ENCODE results near the gene TESK2.
A peak's percentile ranks its signal among the peaks of the same experiment; 100 is the strongest.

Gene TESK2

GRCh38 chr1:45403298-45403697 lies 87.7 kb downstream of the TESK2 start:
- no peak for DNase-seq (ENCODE audit: low read depth, low spot score)
- Histone ChIP-seq H3K36me3 (ENCODE audit: insufficient read depth, low read length) (no peaks in the 10 kb centered on the region), H3K4me3 (no peak overlapping the region), H3K9me3 (ENCODE audit: low read depth, low read length) (no peaks in the 10 kb centered on the region), H3K9ac (ENCODE audit: insufficient read length) (peak overlapping the region; percentile 18), H3K27ac (0 out of 2 replicates have a peak overlapping the region, but pooled peaks have one; percentile 43)
- TF ChIP-seq POLR2AphosphoS5 (IDR thresholded peaks at IDR 0.05; ENCODE audit: borderline replicate concordance, low read depth, low read length) = no peak
- no peak for TF ChIP-seq FOXP2 (optimal IDR thresholded peaks at IDR 0.05; ENCODE audit: control extremely low read depth, extremely low read length, insufficient read depth)
- TF ChIP-seq EZH2 (IDR thresholded peaks at IDR 0.05) = no peak

- H3K9me3 ChIP-seq (ENCODE audit: low read depth, low read length) = no peaks in the 10 kb centered on the region
- H3K4me3 ChIP-seq = no peak overlapping the region
- TF ChIP-seq EZH2 (IDR thresholded peaks at IDR 0.05) (no peak), POLR2AphosphoS5 (IDR thresholded peaks at IDR 0.05; ENCODE audit: borderline replicate concordance, low read depth, low read length) (no peak), FOXP2 (optimal IDR thresholded peaks at IDR 0.05; ENCODE audit: control extremely low read depth, extremely low read length, insufficient read depth) (no peak)
- no peak for DNase-seq (ENCODE audit: low read depth, low spot score)
- no peak overlapping the region for H3K9ac ChIP-seq (ENCODE audit: insufficient read length)
- H3K36me3 ChIP-seq (ENCODE audit: insufficient read depth, low read length) = no peaks in the 10 kb centered on the region
- H3K27ac ChIP-seq = no peak overlapping the region
Measured at GRCh38 chr1:45401524-45401923, 89.4 kb downstream of the TESK2 start.

- Histone ChIP-seq H3K27ac (no peak overlapping the region), H3K4me3 (no peak overlapping the region), H3K9me3 (ENCODE audit: low read depth, low read length) (no peaks in the 10 kb centered on the region), H3K9ac (ENCODE audit: insufficient read length) (no peak overlapping the region), H3K36me3 (ENCODE audit: insufficient read depth, low read length) (no peaks in the 10 kb centered on the region)
- no peak for DNase-seq (ENCODE audit: low read depth, low spot score)
- TF ChIP-seq POLR2AphosphoS5 (IDR thresholded peaks at IDR 0.05; ENCODE audit: borderline replicate concordance, low read depth, low read length) (no peak), EZH2 (IDR thresholded peaks at IDR 0.05) (no peak), FOXP2 (optimal IDR thresholded peaks at IDR 0.05; ENCODE audit: control extremely low read depth, extremely low read length, insufficient read depth) (no peak)
Measured at GRCh38 chr1:45400049-45400448, 90.9 kb downstream of the TESK2 start.

- TF ChIP-seq FOXP2 (optimal IDR thresholded peaks at IDR 0.05; ENCODE audit: control extremely low read depth, extremely low read length, insufficient read depth) (no peak), EZH2 (IDR thresholded peaks at IDR 0.05) (no peak)
- no peak for DNase-seq (ENCODE audit: low read depth, low spot score)
Measured at GRCh38 chr1:45397285-45397684, 93.7 kb downstream of the TESK2 start.

GRCh38 chr1:45395582-45395981 lies 95.4 kb downstream of the TESK2 start:
- H3K36me3 ChIP-seq (ENCODE audit: insufficient read depth, low read length) = no peaks in the 10 kb centered on the region
- H3K27ac ChIP-seq = no peak overlapping the region
- no peak for DNase-seq (ENCODE audit: low read depth, low spot score)
- no peak for TF ChIP-seq FOXP2 (optimal IDR thresholded peaks at IDR 0.05; ENCODE audit: control extremely low read depth, extremely low read length, insufficient read depth)
- no peak for TF ChIP-seq POLR2AphosphoS5 (IDR thresholded peaks at IDR 0.05; ENCODE audit: borderline replicate concordance, low read depth, low read length)
- TF ChIP-seq EZH2 (IDR thresholded peaks at IDR 0.05) = no peak
- no peaks in the 10 kb centered on the region for H3K9me3 ChIP-seq (ENCODE audit: low read depth, low read length)
- no peak overlapping the region for H3K9ac ChIP-seq (ENCODE audit: insufficient read length)
- no peak overlapping the region for H3K4me3 ChIP-seq

More at GRCh38 chr1:45397285-45397684, 93.7 kb downstream of the TESK2 start:
- Histone ChIP-seq H3K9ac (ENCODE audit: insufficient read length) (no peak overlapping the region), H3K27ac (no peak overlapping the region), H3K4me3 (no peak overlapping the region), H3K36me3 (ENCODE audit: insufficient read depth, low read length) (no peaks in the 10 kb centered on the region), H3K9me3 (ENCODE audit: low read depth, low read length) (no peaks in the 10 kb centered on the region)

GRCh38 chr1:45395051-45395450 lies 95.9 kb downstream of the TESK2 start:
- Histone ChIP-seq H3K9ac (ENCODE audit: insufficient read length) (no peak overlapping the region), H3K27ac (no peak overlapping the region), H3K36me3 (ENCODE audit: insufficient read depth, low read length) (no peaks in the 10 kb centered on the region), H3K4me3 (no peak overlapping the region), H3K9me3 (ENCODE audit: low read depth, low read length) (no peaks in the 10 kb centered on the region)
- no peak for TF ChIP-seq EZH2 (IDR thresholded peaks at IDR 0.05)
- TF ChIP-seq FOXP2 (optimal IDR thresholded peaks at IDR 0.05; ENCODE audit: control extremely low read depth, extremely low read length, insufficient read depth) = no peak
- no peak for TF ChIP-seq POLR2AphosphoS5 (IDR thresholded peaks at IDR 0.05; ENCODE audit: borderline replicate concordance, low read depth, low read length)
- DNase-seq (ENCODE audit: low read depth, low spot score) = no peak

GRCh38 chr1:45394342-45394741 lies 96.6 kb downstream of the TESK2 start:
- Histone ChIP-seq H3K4me3 (no peak overlapping the region), H3K27ac (no peak overlapping the region), H3K36me3 (ENCODE audit: insufficient read depth, low read length) (no peaks in the 10 kb centered on the region), H3K9me3 (ENCODE audit: low read depth, low read length) (no peaks in the 10 kb centered on the region), H3K9ac (ENCODE audit: insufficient read length) (no peak overlapping the region)
- TF ChIP-seq EZH2 (IDR thresholded peaks at IDR 0.05) = no peak
- TF ChIP-seq FOXP2 (optimal IDR thresholded peaks at IDR 0.05; ENCODE audit: control extremely low read depth, extremely low read length, insufficient read depth) = no peak
- TF ChIP-seq POLR2AphosphoS5 (IDR thresholded peaks at IDR 0.05; ENCODE audit: borderline replicate concordance, low read depth, low read length) = no peak
- DNase-seq (ENCODE audit: low read depth, low spot score) = no peak

GRCh38 chr1:45393718-45394302 lies 97.2 kb downstream of the TESK2 start:
- DNase-seq (ENCODE audit: low read depth, low spot score) = no peak
- no peaks in the 10 kb centered on the region for H3K36me3 ChIP-seq (ENCODE audit: insufficient read depth, low read length)
- no peaks in the 10 kb centered on the region for H3K9me3 ChIP-seq (ENCODE audit: low read depth, low read length)
- no peak overlapping the region for H3K9ac ChIP-seq (ENCODE audit: insufficient read length)
- no peak overlapping the region for H3K4me3 ChIP-seq
- no peak overlapping the region for H3K27ac ChIP-seq
- TF ChIP-seq FOXP2 (optimal IDR thresholded peaks at IDR 0.05; ENCODE audit: control extremely low read depth, extremely low read length, insufficient read depth) (no peak), EZH2 (IDR thresholded peaks at IDR 0.05) (no peak), POLR2AphosphoS5 (IDR thresholded peaks at IDR 0.05; ENCODE audit: borderline replicate concordance, low read depth, low read length) (no peak)

GRCh38 chr1:45386219-45386618 lies 104.7 kb downstream of the TESK2 start:
- H3K4me3 ChIP-seq = no peak overlapping the region
- no peaks in the 10 kb centered on the region for H3K36me3 ChIP-seq (ENCODE audit: insufficient read depth, low read length)
- H3K9me3 ChIP-seq (ENCODE audit: low read depth, low read length) = no peaks in the 10 kb centered on the region
- TF ChIP-seq FOXP2 (optimal IDR thresholded peaks at IDR 0.05; ENCODE audit: control extremely low read depth, extremely low read length, insufficient read depth) (no peak), EZH2 (IDR thresholded peaks at IDR 0.05) (no peak), POLR2AphosphoS5 (IDR thresholded peaks at IDR 0.05; ENCODE audit: borderline replicate concordance, low read depth, low read length) (no peak)
- H3K27ac ChIP-seq = no peak overlapping the region
- no peak for DNase-seq (ENCODE audit: low read depth, low spot score)
- no peak overlapping the region for H3K9ac ChIP-seq (ENCODE audit: insufficient read length)
